ENCODE results near the gene TAMALIN.

Gene TAMALIN

GRCh38 chr12:52023182-52023975 lies 16.6 kb downstream of the TAMALIN start:
- peak overlapping the region; percentile 59 for H3K27ac Mint-ChIP-seq (ENCODE audit: low read depth)
- peaks cover 9% of the 10 kb centered on the region for H3K36me3 Mint-ChIP-seq (ENCODE audit: insufficient read depth)
- H3K27me3 Mint-ChIP-seq: no peaks in the 10 kb centered on the region
- H3K4me3 Mint-ChIP-seq: peak overlapping the region; percentile 74
- H3K9me3 Mint-ChIP-seq: no peaks in the 10 kb centered on the region
- DNase-seq (ENCODE audit: low spot score in 2 of 2) (peak; percentile 76 to 89), ATAC-seq (replicated peaks; ENCODE audit: extremely low read depth, poor library complexity, severe bottlenecking) (peak; percentile 63)
- H3K4me1 Mint-ChIP-seq: peaks cover 25% of the 10 kb centered on the region

- peaks cover 25% of the 10 kb centered on the region for H3K4me1 Mint-ChIP-seq
Measured at GRCh38 chr12:52023976-52024688, 17.4 kb downstream of the TAMALIN start.

GRCh38 chr12:52024845-52025230 lies 18.1 kb downstream of the TAMALIN start:
- Mint-ChIP-seq H3K4me3 (peak overlapping the region; percentile 74), H3K4me1 (peaks cover 25% of the 10 kb centered on the region), H3K27ac (ENCODE audit: low read depth) (peak overlapping the region; percentile 79), H3K36me3 (ENCODE audit: insufficient read depth) (peaks cover 6% of the 10 kb centered on the region), H3K27me3 (no peaks in the 10 kb centered on the region), H3K9me3 (no peaks in the 10 kb centered on the region)
- no peak for ATAC-seq (replicated peaks; ENCODE audit: extremely low read depth, poor library complexity, severe bottlenecking)
- no peak for DNase-seq (ENCODE audit: low spot score in 2 of 2)

More at GRCh38 chr12:52023976-52024688, 17.4 kb downstream of the TAMALIN start:
- Mint-ChIP-seq H3K27ac (ENCODE audit: low read depth) (peak overlapping the region; percentile 59), H3K27me3 (no peaks in the 10 kb centered on the region), H3K9me3 (no peaks in the 10 kb centered on the region), H3K36me3 (ENCODE audit: insufficient read depth) (peaks cover 7% of the 10 kb centered on the region), H3K4me3 (peak overlapping the region; percentile 74)
- ATAC-seq (replicated peaks; ENCODE audit: extremely low read depth, poor library complexity, severe bottlenecking) (no peak), DNase-seq (ENCODE audit: low spot score in 2 of 2) (no peak)

GRCh38 chr12:52026263-52026662 lies 19.5 kb downstream of the TAMALIN start:
- Mint-ChIP-seq H3K27me3 (no peaks in the 10 kb centered on the region), H3K9me3 (no peaks in the 10 kb centered on the region), H3K27ac (ENCODE audit: low read depth) (peak overlapping the region; percentile 79), H3K36me3 (ENCODE audit: insufficient read depth) (peaks cover 5% of the 10 kb centered on the region), H3K4me3 (no peak overlapping the region), H3K4me1 (peaks cover 25% of the 10 kb centered on the region)
- DNase-seq (ENCODE audit: low spot score in 2 of 2): no peak
- no peak for ATAC-seq (replicated peaks; ENCODE audit: extremely low read depth, poor library complexity, severe bottlenecking)

- no peaks in the 10 kb centered on the region for H3K27me3 Mint-ChIP-seq
- no peaks in the 10 kb centered on the region for H3K9me3 Mint-ChIP-seq
- H3K4me3 Mint-ChIP-seq: no peak overlapping the region
Measured at GRCh38 chr12:52027085-52027843, 20.5 kb downstream of the TAMALIN start.

GRCh38 chr12:52029685-52030084 lies 22.9 kb downstream of the TAMALIN start:
- DNase-seq (ENCODE audit: low spot score in 2 of 2) (no peak), ATAC-seq (replicated peaks; ENCODE audit: extremely low read depth, poor library complexity, severe bottlenecking) (no peak)
- Mint-ChIP-seq H3K9me3 (no peaks in the 10 kb centered on the region), H3K4me3 (no peak overlapping the region), H3K4me1 (peaks cover 34% of the 10 kb centered on the region), H3K36me3 (ENCODE audit: insufficient read depth) (peaks cover 3% of the 10 kb centered on the region), H3K27ac (ENCODE audit: low read depth) (no peak overlapping the region), H3K27me3 (no peaks in the 10 kb centered on the region)

More at GRCh38 chr12:52027085-52027843, 20.5 kb downstream of the TAMALIN start:
- ATAC-seq (replicated peaks; ENCODE audit: extremely low read depth, poor library complexity, severe bottlenecking): no peak
- DNase-seq (ENCODE audit: low spot score in 2 of 2): no peak
- Mint-ChIP-seq H3K4me1 (peaks cover 25% of the 10 kb centered on the region), H3K36me3 (ENCODE audit: insufficient read depth) (peaks cover 5% of the 10 kb centered on the region), H3K27ac (ENCODE audit: low read depth) (no peak overlapping the region)

- Mint-ChIP-seq H3K4me1 (peaks cover 20% of the 10 kb centered on the region), H3K9me3 (no peaks in the 10 kb centered on the region), H3K27me3 (no peaks in the 10 kb centered on the region), H3K36me3 (ENCODE audit: insufficient read depth) (peaks cover 5% of the 10 kb centered on the region), H3K4me3 (peak overlapping the region; percentile 71), H3K27ac (ENCODE audit: low read depth) (peak overlapping the region; percentile 72)
- peak; percentile 5 for ATAC-seq (replicated peaks; ENCODE audit: extremely low read depth, poor library complexity, severe bottlenecking)
- DNase-seq (ENCODE audit: low spot score in 2 of 2): no peak
Measured at GRCh38 chr12:52032446-52032803, 25.7 kb downstream of the TAMALIN start.

- ATAC-seq (replicated peaks; ENCODE audit: extremely low read depth, poor library complexity, severe bottlenecking) (peak; percentile 83), DNase-seq (ENCODE audit: low spot score in 2 of 2) (peak; percentile 66)
- Mint-ChIP-seq H3K9me3 (no peaks in the 10 kb centered on the region), H3K36me3 (ENCODE audit: insufficient read depth) (peaks cover 5% of the 10 kb centered on the region), H3K4me3 (peak overlapping the region; percentile 71), H3K27me3 (no peaks in the 10 kb centered on the region), H3K27ac (ENCODE audit: low read depth) (peak overlapping the region; percentile 72), H3K4me1 (peaks cover 20% of the 10 kb centered on the region)
Measured at GRCh38 chr12:52032804-52033445, 26.2 kb downstream of the TAMALIN start.

GRCh38 chr12:52033446-52034140 lies 26.8 kb downstream of the TAMALIN start:
- ATAC-seq (replicated peaks; ENCODE audit: extremely low read depth, poor library complexity, severe bottlenecking): no peak
- Mint-ChIP-seq H3K4me1 (peaks cover 20% of the 10 kb centered on the region), H3K27ac (ENCODE audit: low read depth) (peak overlapping the region; percentile 47)

GRCh38 chr12:52035190-52035589 lies 28.4 kb downstream of the TAMALIN start:
- no peak overlapping the region for H3K27ac Mint-ChIP-seq (ENCODE audit: low read depth)
- no peak for ATAC-seq (replicated peaks; ENCODE audit: extremely low read depth, poor library complexity, severe bottlenecking)
- DNase-seq (ENCODE audit: low spot score in 2 of 2): no peak

More at GRCh38 chr12:52033446-52034140, 26.8 kb downstream of the TAMALIN start:
- Mint-ChIP-seq H3K36me3 (ENCODE audit: insufficient read depth) (peaks cover 5% of the 10 kb centered on the region), H3K4me3 (peak overlapping the region; percentile 71), H3K9me3 (no peaks in the 10 kb centered on the region), H3K27me3 (no peaks in the 10 kb centered on the region)
- no peak for DNase-seq (ENCODE audit: low spot score in 2 of 2)

GRCh38 chr12:52035926-52036325 lies 29.2 kb downstream of the TAMALIN start:
- Mint-ChIP-seq H3K27ac (ENCODE audit: low read depth) (peak overlapping the region; percentile 71), H3K4me1 (peaks cover 20% of the 10 kb centered on the region), H3K36me3 (ENCODE audit: insufficient read depth) (peaks cover 5% of the 10 kb centered on the region), H3K4me3 (peak overlapping the region; percentile 52), H3K9me3 (no peaks in the 10 kb centered on the region), H3K27me3 (no peaks in the 10 kb centered on the region)
- no peak for ATAC-seq (replicated peaks; ENCODE audit: extremely low read depth, poor library complexity, severe bottlenecking)
- DNase-seq (ENCODE audit: low spot score in 2 of 2): no peak

More at GRCh38 chr12:52035190-52035589, 28.4 kb downstream of the TAMALIN start:
- Mint-ChIP-seq H3K36me3 (ENCODE audit: insufficient read depth) (peaks cover 5% of the 10 kb centered on the region), H3K4me3 (no peak overlapping the region), H3K27me3 (no peaks in the 10 kb centered on the region), H3K9me3 (no peaks in the 10 kb centered on the region), H3K4me1 (peaks cover 20% of the 10 kb centered on the region)
